H9 (cell line): ENCODE data around the gene MRPL46. TPM values are rescaled to one million over a fixed set of nuclear protein-coding genes. Genes with fewer than 3 reads are reported as not detected.

Source experiments
- DNase-seq: peaks from one replicate; pipeline ENCODE4 v3.0.0-alpha.2; 2017
- H2AFZ ChIP-seq: one replicate; pipeline ENCODE4 v1.6.1; 2013; ENCODE audit warnings: mild to moderate bottlenecking, low read length, control low read depth, moderate library complexity
- H2AK5ac ChIP-seq: 2 replicates; pipeline ENCODE4 v1.6.1; 2013; ENCODE audit warnings: low read length, control low read depth, mixed read lengths; ENCODE audit not compliant: insufficient read length
- H2BK120ac ChIP-seq: one replicate; pipeline ENCODE4 v1.6.1; 2013; ENCODE audit warnings: low read depth, mild to moderate bottlenecking, low read length, control low read depth, inconsistent platforms; ENCODE audit not compliant: poor library complexity, severe bottlenecking
- H2BK12ac ChIP-seq: 2 replicates; pipeline ENCODE4 v1.6.1; 2013; ENCODE audit warnings: low read length, control low read depth, mixed read lengths, low read depth; ENCODE audit not compliant: insufficient read length
- H2BK15ac ChIP-seq: 2 replicates; pipeline ENCODE4 v1.6.1; 2013; ENCODE audit warnings: low read depth, low read length, control low read depth
- H2BK20ac ChIP-seq: one replicate; pipeline ENCODE4 v1.6.1; 2013; ENCODE audit warnings: low read depth, mild to moderate bottlenecking, low read length, control low read depth, inconsistent platforms; ENCODE audit not compliant: poor library complexity, severe bottlenecking
- H2BK5ac ChIP-seq: 2 replicates; pipeline ENCODE4 v1.6.1; 2013; ENCODE audit warnings: low read length, control low read depth, mixed read lengths; ENCODE audit not compliant: insufficient read length
- H3K14ac ChIP-seq: 2 replicates; pipeline ENCODE4 v1.6.1; 2013; ENCODE audit warnings: low read length, control low read depth; ENCODE audit not compliant: insufficient read depth
- H3K18ac ChIP-seq: 2 replicates; pipeline ENCODE4 v1.6.1; 2013; ENCODE audit warnings: low read depth, mild to moderate bottlenecking, mixed read lengths, low read length, control low read depth; ENCODE audit not compliant: insufficient read length
- H3K23ac ChIP-seq: 2 replicates; pipeline ENCODE4 v1.6.1; 2013; ENCODE audit warnings: low read length, control low read depth, mixed read lengths, low read depth; ENCODE audit not compliant: insufficient read length
- H3K23me2 ChIP-seq: 2 replicates; pipeline ENCODE4 v1.6.1; 2013; ENCODE audit warnings: low read depth, mild to moderate bottlenecking, mixed read lengths, low read length, control low read depth; ENCODE audit not compliant: insufficient read length, poor library complexity, severe bottlenecking
- H3K27ac ChIP-seq: 2 replicates; pipeline ENCODE4 v1.5.1; 2013; ENCODE audit warnings: low read length, control low read depth, mixed read lengths, low read depth; ENCODE audit not compliant: insufficient read length
- H3K27me3 ChIP-seq: 2 replicates; pipeline ENCODE4 v1.6.1; 2013; ENCODE audit warnings: low read length, control low read depth, inconsistent platforms; ENCODE audit not compliant: insufficient read depth
- H3K4ac ChIP-seq: 2 replicates; pipeline ENCODE4 v1.6.1; 2013; ENCODE audit warnings: low read depth, mild to moderate bottlenecking, control low read depth, inconsistent platforms, low read length, moderate library complexity
- H3K4me1 ChIP-seq: 2 replicates; pipeline ENCODE4 v1.6.1; 2013; ENCODE audit warnings: low read length, control low read depth, inconsistent platforms; ENCODE audit not compliant: insufficient read depth
- H3K4me2 ChIP-seq: 2 replicates; pipeline ENCODE4 v1.6.1; 2013; ENCODE audit warnings: low read length, control low read depth, mixed read lengths; ENCODE audit not compliant: insufficient read length, insufficient read depth
- H3K56ac ChIP-seq: 2 replicates; pipeline ENCODE4 v1.6.1; 2013; ENCODE audit warnings: low read depth, mild to moderate bottlenecking, mixed read lengths, low read length, control low read depth; ENCODE audit not compliant: insufficient read length
- H3K79me1 ChIP-seq: 2 replicates; pipeline ENCODE4 v1.6.1; 2013; ENCODE audit warnings: low read depth, mild to moderate bottlenecking, moderate library complexity, low read length, control low read depth, inconsistent platforms; ENCODE audit not compliant: insufficient read depth, poor library complexity, severe bottlenecking
- H3K79me2 ChIP-seq: 2 replicates; pipeline ENCODE4 v1.6.1; 2013; ENCODE audit warnings: low read length, control low read depth, inconsistent platforms; ENCODE audit not compliant: insufficient read depth
- H3K9ac ChIP-seq: 2 replicates; pipeline ENCODE4 v1.6.1; 2013; ENCODE audit warnings: low read length, control low read depth, mixed read lengths; ENCODE audit not compliant: insufficient read length; ENCODE audit errors: extremely low read depth
- H3K9me3 ChIP-seq: one replicate; pipeline ENCODE4 v1.6.1; 2013; ENCODE audit warnings: low read depth, low read length, inconsistent platforms; ENCODE audit not compliant: control insufficient read depth
- H3T11ph ChIP-seq: one replicate; pipeline ENCODE4 v1.6.1; 2013; ENCODE audit warnings: mild to moderate bottlenecking, low read length, control low read depth, inconsistent platforms
- H4K20me1 ChIP-seq: one replicate; pipeline ENCODE4 v1.6.1; 2013; ENCODE audit not compliant: control insufficient read depth, insufficient read length, insufficient read depth
- H4K5ac ChIP-seq: 2 replicates; pipeline ENCODE4 v1.6.1; 2013; ENCODE audit warnings: low read depth, mild to moderate bottlenecking, mixed read lengths, low read length, control low read depth; ENCODE audit not compliant: insufficient read length
- H4K8ac ChIP-seq: replicated peaks from 2 replicates; pipeline ENCODE4 v1.6.1; 2013; ENCODE audit warnings: low read length, control low read depth, mixed read lengths, low read depth; ENCODE audit not compliant: insufficient read length
- H4K91ac ChIP-seq: 2 replicates; pipeline ENCODE4 v1.6.1; 2013; ENCODE audit warnings: low read depth, mild to moderate bottlenecking, moderate library complexity, mixed read lengths, low read length, control low read depth; ENCODE audit not compliant: insufficient read length
- H3K27ac Mint-ChIP-seq, 3 experiments: 2 replicates in 2 of 3; 3 replicates in 1 of 3; pipeline ENCODE4 v1.8.0; 2020 to 2021; ENCODE audit warnings: mixed read lengths in 3 of 3, mild to moderate bottlenecking in 1 of 3, moderate library complexity in 1 of 3
- H3K27me3 Mint-ChIP-seq: 2 replicates; pipeline ENCODE4 v1.8.0; 2021; ENCODE audit warnings: low read depth, mild to moderate bottlenecking, moderate library complexity, mixed read lengths
- H3K36me3 Mint-ChIP-seq, 3 experiments: 2 replicates in 2 of 3; 3 replicates in 1 of 3; pipeline ENCODE4 v1.8.0; 2020 to 2021; ENCODE audit warnings: low read depth in 3 of 3, mixed read lengths in 3 of 3; ENCODE audit not compliant: insufficient read depth in 1 of 3
- H3K4me1 Mint-ChIP-seq, 2 experiments: 2 replicates each; pipeline ENCODE4 v1.8.0; 2020; ENCODE audit warnings: mixed read lengths in 2 of 2
- H3K4me3 Mint-ChIP-seq, 2 experiments: 2 replicates in 1 of 2; 3 replicates in 1 of 2; pipeline ENCODE4 v1.8.0; 2020 to 2021; ENCODE audit warnings: mild to moderate bottlenecking in 2 of 2, mixed read lengths in 2 of 2, moderate library complexity in 1 of 2
- H3K9me3 Mint-ChIP-seq, 2 experiments: 2 replicates in 1 of 2; 3 replicates in 1 of 2; pipeline ENCODE4 v1.8.0; 2020; ENCODE audit warnings: mild to moderate bottlenecking in 2 of 2, mixed read lengths in 2 of 2, moderate library complexity in 1 of 2
- CTCF ChIP-seq: fragments of 200-600 bp; sonication (generic); conservative IDR thresholded peaks from 3 replicates; pipeline ENCODE4 v1.8.0; 2021; ENCODE audit warnings: antibody characterized with exemption, mild to moderate bottlenecking
- WGBS: extraction: QIAGEN DNeasy Blood & Tissue Kit; methylation state at CpG from one replicate; pipeline ENCODE4 v1.1.7; 2013; ENCODE audit warnings: missing lambda C conversion rate, low lambda C conversion rate, mixed read lengths; ENCODE audit not compliant: insufficient read length; ENCODE audit errors: extremely low coverage; 5-methylcytosine and 5-hydroxymethylcytosine counted together
- total RNA-seq: library from RNA; stranded (reverse); gene quantifications from 2 replicates; pipeline ENCODE4 v1.2.1, GENCODE V29; 2021

The MRPL46 gene
- total RNA-seq, 1 experiment from 2014 or later: 29.3 TPM

- Histone ChIP-seq H3K4ac (no peak overlapping the region), H3K79me2 (no peaks in the 10 kb centered on the region), H3K9ac (no peak overlapping the region), H4K5ac (no peak overlapping the region), H2AK5ac (no peak overlapping the region), H3K4me2 (no peak overlapping the region), H4K20me1 (no peaks in the 10 kb centered on the region), H3K18ac (no peak overlapping the region), H2BK120ac (no peak overlapping the region), H3K79me1 (no peaks in the 10 kb centered on the region), H3K56ac (no peak overlapping the region), H3T11ph (no peak overlapping the region), H3K23me2 (no peaks in the 10 kb centered on the region), H3K9me3 (no peaks in the 10 kb centered on the region), H2BK20ac (no peak overlapping the region), H3K27ac (no peak overlapping the region), H4K91ac (no peak overlapping the region), H2BK12ac (no peak overlapping the region), H3K14ac (no peak overlapping the region), H3K27me3 (no peaks in the 10 kb centered on the region), H2AFZ (no peak overlapping the region), H3K23ac (no peak overlapping the region), H3K4me1 (no peaks in the 10 kb centered on the region), H4K8ac (no peak overlapping the region), H2BK15ac (no peak overlapping the region), H2BK5ac (no peak overlapping the region)
- peaks cover 40% of the 10 kb centered on the region for H3K27me3 Mint-ChIP-seq
- no peak for TF ChIP-seq CTCF
- WGBS: no CpG with 5 or more reads among the region's 3 CpGs
- no peak for DNase-seq
- H3K36me3 Mint-ChIP-seq: no peaks in the 10 kb centered on the region
- H3K9me3 Mint-ChIP-seq: no peaks in the 10 kb centered on the region
- H3K4me1 Mint-ChIP-seq: no peaks in the 10 kb centered on the region
- H3K4me3 Mint-ChIP-seq: no peak overlapping the region
- no peak overlapping the region for H3K27ac Mint-ChIP-seq
Measured at GRCh38 chr15:88419830-88420229, 47.4 kb downstream of the MRPL46 start.

Other genes with a start within 250 kb of the MRPL46 start
- 2.4 and 2.5 TPM in 2 replicates for gene NTRK3, start 210.6 kb downstream of the MRPL46 start, total RNA-seq
- gene MRPS11, start 320 bp upstream of the MRPL46 start, total RNA-seq: 51.0 and 54.5 TPM in 2 replicates
- gene DET1, start 79.3 kb upstream of the MRPL46 start, total RNA-seq: 6.3 and 6.6 TPM in 2 replicates
- gene AEN, start 154.0 kb upstream of the MRPL46 start, total RNA-seq: 132 and 136 TPM in 2 replicates
- 4.4 and 7.4 TPM in 2 replicates for gene ISG20, start 171.6 kb upstream of the MRPL46 start, total RNA-seq